Measurements from ENCODE around the gene LTK. TPM values are rescaled to one million over a fixed set of nuclear protein-coding genes. Genes with fewer than 3 reads are reported as not detected.

Gene LTK
- polyA plus RNA-seq, 1 donor (not counting 4 experiments of a cell fraction or from before 2014, with no cell fraction given): not detected

GRCh38 chr15:41490355-41490754, 23.3 kb downstream of the LTK start:
- Histone ChIP-seq H3K36me3 (ENCODE audit: control insufficient read depth in 2 of 2, extremely low read depth in 1 of 2, insufficient read depth in 2 of 2, low read length in 2 of 2) (no peaks in the 10 kb centered on the region), H3K9me3 (ENCODE audit: control insufficient read depth, low read depth, low read length) (no peaks in the 10 kb centered on the region), H3K27ac (ENCODE audit: control insufficient read depth, insufficient read depth, low read length) (no peak overlapping the region), H4K20me1 (ENCODE audit: control insufficient read depth, extremely low read depth, insufficient read depth, low read length) (no peaks in the 10 kb centered on the region), H3K79me2 (ENCODE audit: control insufficient read depth, insufficient read depth, low read length) (no peaks in the 10 kb centered on the region), H3K27me3 (ENCODE audit: control insufficient read depth, extremely low read depth, insufficient read depth, low read length) (peaks cover 15% of the 10 kb centered on the region), H2AFZ (ENCODE audit: control insufficient read depth, low read length) (no peak overlapping the region), H3K9me1 (ENCODE audit: control insufficient read depth, extremely low read depth, insufficient read depth, low read length) (no peaks in the 10 kb centered on the region), H3K4me2 (ENCODE audit: control insufficient read depth, extremely low read depth, insufficient read depth, low read depth, low read length) (peak overlapping the region; percentile 35), H3K9ac (ENCODE audit: control insufficient read depth, extremely low read depth, insufficient read depth, low read length) (no peak overlapping the region), H3K4me1 (ENCODE audit: control insufficient read depth, extremely low read depth, insufficient read depth, low read length) (peaks cover 25% of the 10 kb centered on the region), H3K4me3 (ENCODE audit: control insufficient read depth in 2 of 3, extremely low read depth in 1 of 3, insufficient read depth in 2 of 3, low read depth in 1 of 3, low read length in 3 of 3) (no peak overlapping the region)
- dilution Hi-C loops (cut with MboI; ENCODE audit: extremely low pct_ligation_motif_present, low sequenced_read_pairs): no loop called here
- DNase-seq (ENCODE audit: low read depth, low spot score) (peak; percentile 86), FAIRE-seq (peak; percentile 90)
- TF ChIP-seq CTCF (optimal IDR thresholded peaks at IDR 0.05 in 1 of 3, IDR thresholded peaks at IDR 0.05 in 1 of 3, conservative IDR thresholded peaks at IDR 0.05 in 1 of 3; ENCODE audit: extremely low read depth in 1 of 3, insufficient read depth in 2 of 3, low read length in 3 of 3) (no peak), EZH2 (IDR thresholded peaks at IDR 0.05; ENCODE audit: low read length) (no peak)

DNA sequence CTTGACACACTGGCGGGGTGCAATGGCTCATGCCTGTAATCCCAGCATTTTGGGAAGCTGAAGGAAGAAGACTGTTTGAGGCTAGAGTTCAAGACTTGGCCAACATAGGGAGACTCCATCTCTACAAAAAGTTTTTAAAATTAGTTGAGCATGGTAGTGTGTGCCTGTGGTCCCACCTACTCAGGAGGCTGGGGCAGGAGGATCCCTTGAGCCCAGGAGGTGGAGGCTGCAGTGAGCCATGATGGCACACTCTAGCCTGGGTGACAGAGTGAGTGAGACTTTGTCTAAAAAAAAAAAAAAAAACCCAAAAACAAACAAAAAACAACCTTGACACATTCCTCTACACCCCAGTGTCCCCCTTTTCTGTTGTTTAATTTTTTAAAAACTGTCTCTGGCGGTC, 24.0 kb downstream of the LTK start:
- no peaks in the 10 kb centered on the region for H3K9me3 ChIP-seq (ENCODE audit: control insufficient read depth, low read depth, low read length)
- no peak overlapping the region for H3K27ac ChIP-seq (ENCODE audit: control insufficient read depth, insufficient read depth, low read length)
- dilution Hi-C loops (cut with MboI; ENCODE audit: extremely low pct_ligation_motif_present, low sequenced_read_pairs): no loop called here
- no peak overlapping the region for H3K9ac ChIP-seq (ENCODE audit: control insufficient read depth, extremely low read depth, insufficient read depth, low read length)
- no peak overlapping the region for H3K4me3 ChIP-seq (ENCODE audit: control insufficient read depth in 2 of 3, extremely low read depth in 1 of 3, insufficient read depth in 2 of 3, low read depth in 1 of 3, low read length in 3 of 3)
- TF ChIP-seq CTCF (optimal IDR thresholded peaks at IDR 0.05 in 1 of 3, IDR thresholded peaks at IDR 0.05 in 1 of 3, conservative IDR thresholded peaks at IDR 0.05 in 1 of 3; ENCODE audit: extremely low read depth in 1 of 3, insufficient read depth in 2 of 3, low read length in 3 of 3) (no peak), EZH2 (IDR thresholded peaks at IDR 0.05; ENCODE audit: low read length) (no peak)
- H3K4me1 ChIP-seq (ENCODE audit: control insufficient read depth, extremely low read depth, insufficient read depth, low read length): peaks cover 20% of the 10 kb centered on the region
- no peak overlapping the region for H3K4me2 ChIP-seq (ENCODE audit: control insufficient read depth, extremely low read depth, insufficient read depth, low read depth, low read length)
- no peaks in the 10 kb centered on the region for H3K36me3 ChIP-seq (ENCODE audit: control insufficient read depth in 2 of 2, extremely low read depth in 1 of 2, insufficient read depth in 2 of 2, low read length in 2 of 2)
- H3K27me3 ChIP-seq (ENCODE audit: control insufficient read depth, extremely low read depth, insufficient read depth, low read length): peaks cover 8% of the 10 kb centered on the region
- H2AFZ ChIP-seq (ENCODE audit: control insufficient read depth, low read length): no peak overlapping the region
- no peaks in the 10 kb centered on the region for H3K9me1 ChIP-seq (ENCODE audit: control insufficient read depth, extremely low read depth, insufficient read depth, low read length)
- DNase-seq (ENCODE audit: low read depth, low spot score): no peak
- H3K79me2 ChIP-seq (ENCODE audit: control insufficient read depth, insufficient read depth, low read length): no peaks in the 10 kb centered on the region
- no peaks in the 10 kb centered on the region for H4K20me1 ChIP-seq (ENCODE audit: control insufficient read depth, extremely low read depth, insufficient read depth, low read length)
- FAIRE-seq: no peak
